Naive B cell (primary cell): ENCODE results near the gene TRUB1. TPM values are rescaled to one million over a fixed set of nuclear protein-coding genes. Genes with fewer than 3 reads are reported as not detected.

ENCODE experiments used
- ATAC-seq, 2 donors: fragments of 150-1000 bp; cut with Tn5 transposase; 2 replicates each; pipeline ENCODE4 v1.10.0; 2021; ENCODE audit warnings: low read depth in 2 of 2, mild to moderate bottlenecking in 2 of 2, moderate library complexity in 2 of 2
- DNase-seq: peaks from one replicate; pipeline ENCODE4 v3.0.0; 2022
- H3K27ac Mint-ChIP-seq, 6 donors: one replicate each; pipeline ENCODE4 v1.8.0; 2020 to 2022; ENCODE audit warnings: mild to moderate bottlenecking in 6 of 6, mixed read lengths in 6 of 6, moderate library complexity in 5 of 6, inconsistent platforms in 2 of 6
- H3K27me3 Mint-ChIP-seq, 3 donors: one replicate each; pipeline ENCODE4 v1.8.0; 2021 to 2022; ENCODE audit warnings: mixed read lengths in 3 of 3, mild to moderate bottlenecking in 1 of 3
- H3K36me3 Mint-ChIP-seq, 2 donors: one replicate each; pipeline ENCODE4 v1.8.0; 2020 to 2022; ENCODE audit warnings: mixed read lengths in 2 of 2, inconsistent platforms in 1 of 2, mild to moderate bottlenecking in 1 of 2
- H3K4me1 Mint-ChIP-seq, 3 donors: one replicate each; pipeline ENCODE4 v1.8.0; 2020 to 2022; ENCODE audit warnings: mixed read lengths in 3 of 3, inconsistent platforms in 1 of 3, mild to moderate bottlenecking in 1 of 3, moderate library complexity in 1 of 3
- H3K4me3 Mint-ChIP-seq, 8 donors: one replicate each; pipeline ENCODE4 v1.8.0; 2020 to 2022; ENCODE audit warnings: mild to moderate bottlenecking in 8 of 8, mixed read lengths in 8 of 8, moderate library complexity in 8 of 8, inconsistent platforms in 2 of 8
- H3K9me3 Mint-ChIP-seq, 7 donors: one replicate each; pipeline ENCODE4 v1.8.0; 2020 to 2022; ENCODE audit warnings: mixed read lengths in 7 of 7, mild to moderate bottlenecking in 5 of 7, inconsistent platforms in 2 of 7, moderate library complexity in 1 of 7
- polyA plus RNA-seq, 6 donors: library from polyadenylated mRNA; unstranded; fragments of 300-500 nt; fragmentation: Illumina TruSeq; gene quantifications; one replicate each; pipeline ENCODE4 v1.2.3, GENCODE V29; 2021; ENCODE audit warnings: low read depth in 6 of 6

Gene TRUB1
- polyA plus RNA-seq, 6 donors from 2014 or later: 12.2 to 23.5 (median 13.5) TPM

- Mint-ChIP-seq H3K4me1 (peaks cover 2 to 13% (median 7%) of the 10 kb centered on the region in 3 donors), H3K4me3 (no peak overlapping the region), H3K27me3 (no peaks in the 10 kb centered on the region), H3K9me3 (peaks cover 0 to 5% (median 0%) of the 10 kb centered on the region in 7 donors), H3K27ac (peak overlapping the region in 2 of 6 donors; percentile 15 to 27), H3K36me3 (peaks cover 19 to 21% of the 10 kb centered on the region in 2 donors)
- ATAC-seq (no peak), DNase-seq (no peak)
Measured at GRCh38 chr10:114967071-114967470, 29.1 kb downstream of the TRUB1 start.

GRCh38 chr10:114970515-114970914 is 32.5 kb downstream of the TRUB1 start:
- Mint-ChIP-seq H3K27me3 (no peaks in the 10 kb centered on the region), H3K36me3 (peaks cover 14 to 17% of the 10 kb centered on the region in 2 donors), H3K4me1 (peaks cover 2 to 7% (median 4%) of the 10 kb centered on the region in 3 donors), H3K4me3 (no peak overlapping the region), H3K27ac (no peak overlapping the region), H3K9me3 (no peaks in the 10 kb centered on the region)
- no peak for DNase-seq
- ATAC-seq: no peak

GRCh38 chr10:114973306-114973705 is 35.3 kb downstream of the TRUB1 start:
- Mint-ChIP-seq H3K4me3 (no peak overlapping the region), H3K36me3 (peaks cover 12 to 14% of the 10 kb centered on the region in 2 donors), H3K9me3 (no peaks in the 10 kb centered on the region), H3K4me1 (no peaks in the 10 kb centered on the region), H3K27ac (no peak overlapping the region), H3K27me3 (no peaks in the 10 kb centered on the region)
- ATAC-seq: no peak
- DNase-seq: no peak

GRCh38 chr10:114973997-114974396 is 36.0 kb downstream of the TRUB1 start:
- H3K27me3 Mint-ChIP-seq: no peaks in the 10 kb centered on the region
- H3K36me3 Mint-ChIP-seq: peaks cover 9 to 14% of the 10 kb centered on the region in 2 donors
- H3K4me3 Mint-ChIP-seq: no peak overlapping the region
- H3K27ac Mint-ChIP-seq: no peak overlapping the region
- H3K9me3 Mint-ChIP-seq: no peaks in the 10 kb centered on the region
- DNase-seq (no peak), ATAC-seq (no peak)
- H3K4me1 Mint-ChIP-seq: no peaks in the 10 kb centered on the region

- no peaks in the 10 kb centered on the region for H3K9me3 Mint-ChIP-seq
- H3K27ac Mint-ChIP-seq: no peak overlapping the region
- ATAC-seq (no peak), DNase-seq (no peak)
- H3K4me1 Mint-ChIP-seq: no peaks in the 10 kb centered on the region
- H3K27me3 Mint-ChIP-seq: no peaks in the 10 kb centered on the region
- H3K36me3 Mint-ChIP-seq: peaks cover 9 to 14% of the 10 kb centered on the region in 2 donors
- no peak overlapping the region for H3K4me3 Mint-ChIP-seq
Measured at GRCh38 chr10:114974625-114975024, 36.6 kb downstream of the TRUB1 start.

- Mint-ChIP-seq H3K9me3 (no peaks in the 10 kb centered on the region), H3K36me3 (peaks cover 13 to 14% of the 10 kb centered on the region in 2 donors), H3K27ac (peak overlapping the region in 1 of 6 donors; percentile 12), H3K4me3 (no peak overlapping the region), H3K4me1 (no peaks in the 10 kb centered on the region), H3K27me3 (no peaks in the 10 kb centered on the region)
- no peak for ATAC-seq
- no peak for DNase-seq
Measured at GRCh38 chr10:114975091-114975490, 37.1 kb downstream of the TRUB1 start.

- Mint-ChIP-seq H3K36me3 (peaks cover 44 to 65% of the 10 kb centered on the region in 2 donors), H3K27me3 (no peaks in the 10 kb centered on the region), H3K27ac (no peak overlapping the region), H3K4me3 (no peak overlapping the region), H3K4me1 (no peaks in the 10 kb centered on the region), H3K9me3 (peaks cover 11 to 67% (median 47%) of the 10 kb centered on the region in 7 donors)
- no peak for ATAC-seq
- no peak for DNase-seq
Measured at GRCh38 chr10:114982989-114983388, 45.0 kb downstream of the TRUB1 start.

- peaks cover 39 to 71% of the 10 kb centered on the region in 2 donors for H3K36me3 Mint-ChIP-seq
- H3K4me1 Mint-ChIP-seq: no peaks in the 10 kb centered on the region
- H3K9me3 Mint-ChIP-seq: peaks cover 11 to 46% (median 35%) of the 10 kb centered on the region in 7 donors
- peak overlapping the region in 1 of 6 donors; percentile 62 for H3K27ac Mint-ChIP-seq
- no peak for DNase-seq
- H3K27me3 Mint-ChIP-seq: no peaks in the 10 kb centered on the region
- no peak overlapping the region for H3K4me3 Mint-ChIP-seq
- no peak for ATAC-seq
Measured at GRCh38 chr10:114987995-114988394, 50.0 kb downstream of the TRUB1 start.

GRCh38 chr10:114990586-114990985 is 52.6 kb downstream of the TRUB1 start:
- peak overlapping the region in 1 of 6 donors; percentile 10 for H3K27ac Mint-ChIP-seq
- ATAC-seq (no peak), DNase-seq (no peak)
- H3K9me3 Mint-ChIP-seq: peaks cover 0 to 20% (median 11%) of the 10 kb centered on the region in 7 donors
- H3K27me3 Mint-ChIP-seq: no peaks in the 10 kb centered on the region
- no peak overlapping the region for H3K4me3 Mint-ChIP-seq
- H3K36me3 Mint-ChIP-seq: peaks cover 16 to 46% of the 10 kb centered on the region in 2 donors
- H3K4me1 Mint-ChIP-seq: no peaks in the 10 kb centered on the region

- DNase-seq (no peak), ATAC-seq (no peak)
- Mint-ChIP-seq H3K4me1 (no peaks in the 10 kb centered on the region), H3K9me3 (peaks cover 0 to 16% (median 7%) of the 10 kb centered on the region in 7 donors), H3K27me3 (no peaks in the 10 kb centered on the region), H3K4me3 (no peak overlapping the region), H3K27ac (peak overlapping the region in 1 of 6 donors; percentile 10), H3K36me3 (peaks cover 12 to 42% of the 10 kb centered on the region in 2 donors)
Measured at GRCh38 chr10:114990991-114991390, 53.0 kb downstream of the TRUB1 start.

- no peak overlapping the region for H3K4me3 Mint-ChIP-seq
- DNase-seq (no peak), ATAC-seq (no peak)
- H3K4me1 Mint-ChIP-seq: no peaks in the 10 kb centered on the region
- no peaks in the 10 kb centered on the region for H3K27me3 Mint-ChIP-seq
- H3K9me3 Mint-ChIP-seq: peaks cover 0 to 8% (median 3%) of the 10 kb centered on the region in 7 donors
- H3K27ac Mint-ChIP-seq: peak overlapping the region in 1 of 6 donors; percentile 51
- H3K36me3 Mint-ChIP-seq: peaks cover 11 to 34% of the 10 kb centered on the region in 2 donors
Measured at GRCh38 chr10:114992189-114992775, 54.3 kb downstream of the TRUB1 start.

GRCh38 chr10:114995468-114996247 is 57.7 kb downstream of the TRUB1 start:
- ATAC-seq: no peak
- H3K27me3 Mint-ChIP-seq: no peaks in the 10 kb centered on the region
- H3K36me3 Mint-ChIP-seq: peaks cover 0 to 10% of the 10 kb centered on the region in 2 donors
- peaks cover 2 to 6% (median 4%) of the 10 kb centered on the region in 3 donors for H3K4me1 Mint-ChIP-seq
- H3K4me3 Mint-ChIP-seq: no peak overlapping the region
- H3K9me3 Mint-ChIP-seq: peaks cover 0 to 1% (median 0%) of the 10 kb centered on the region in 7 donors
- no peak overlapping the region for H3K27ac Mint-ChIP-seq
- no peak for DNase-seq

GRCh38 chr10:114996542-114996941 is 58.5 kb downstream of the TRUB1 start:
- no peak overlapping the region for H3K4me3 Mint-ChIP-seq
- no peak for DNase-seq
- no peaks in the 10 kb centered on the region for H3K27me3 Mint-ChIP-seq
- H3K27ac Mint-ChIP-seq: peak overlapping the region in 1 of 6 donors; percentile 44
- H3K4me1 Mint-ChIP-seq: peaks cover 10 to 15% (median 13%) of the 10 kb centered on the region in 3 donors
- peaks cover 0 to 1% (median 0%) of the 10 kb centered on the region in 7 donors for H3K9me3 Mint-ChIP-seq
- H3K36me3 Mint-ChIP-seq: peaks cover 0 to 5% of the 10 kb centered on the region in 2 donors
- no peak for ATAC-seq

GRCh38 chr10:114998993-114999392 is 61.0 kb downstream of the TRUB1 start:
- H3K27me3 Mint-ChIP-seq: no peaks in the 10 kb centered on the region
- DNase-seq: no peak
- peaks cover 0 to 1% (median 0%) of the 10 kb centered on the region in 7 donors for H3K9me3 Mint-ChIP-seq
- H3K36me3 Mint-ChIP-seq: no peaks in the 10 kb centered on the region
- no peak overlapping the region for H3K27ac Mint-ChIP-seq
- H3K4me3 Mint-ChIP-seq: peak overlapping the region in 1 of 8 donors; percentile 22
- no peak for ATAC-seq
- H3K4me1 Mint-ChIP-seq: peaks cover 20 to 23% (median 22%) of the 10 kb centered on the region in 3 donors
